H1 (cell line): ENCODE results near the gene ZDHHC22. TPM values are rescaled to one million over a fixed set of nuclear protein-coding genes. Genes with fewer than 3 reads are reported as not detected.
A peak's percentile ranks its signal among the peaks of the same experiment; 100 is the strongest.

Source experiments
- CTCF ChIA-PET: fragments of 300-600 bp; sonication (Branson Sonifier 250); formaldehyde crosslinking; loops from one replicate; lab custom pipeline; 2021; ENCODE audit not compliant: partially characterized antibody; lab: Charles Lee
- POLR2A ChIA-PET: fragments of 300-600 bp; sonication (Branson Sonifier 250); formaldehyde crosslinking; loops from one replicate; lab custom pipeline; 2021; ENCODE audit warnings: inconsistent platforms; ENCODE audit not compliant: partially characterized antibody; lab: Charles Lee
- DNase-seq, 2 experiments: peaks; one replicate each; pipeline versions ENCODE4 v3.0.0 to v3.0.0-alpha.2; 2010 to 2022; ENCODE audit warnings: low spot score in 2 of 2, low read depth in 1 of 2, mixed read lengths in 1 of 2
- FAIRE-seq: peaks from 2 replicates; lab custom pipeline; 2011; peaks lifted over from hg19 to GRCh38; lab: Jason Lieb, UNC
- H2AFZ ChIP-seq: 2 replicates; pipeline ENCODE4 v1.8.1; 2012; ENCODE audit warnings: low read length, inconsistent platforms
- H2AK5ac ChIP-seq: 2 replicates; pipeline ENCODE4 v1.6.1; 2013; ENCODE audit warnings: low read depth, low read length
- H2BK120ac ChIP-seq: replicated peaks from 2 replicates; pipeline ENCODE3; 2013; ENCODE audit warnings: low read depth, low read length, inconsistent platforms
- H2BK12ac ChIP-seq: 2 replicates; pipeline ENCODE4 v1.6.1; 2013; ENCODE audit warnings: low read depth, low read length
- H2BK15ac ChIP-seq: 2 replicates; pipeline ENCODE4 v1.6.1; 2013; ENCODE audit warnings: low read length
- H2BK20ac ChIP-seq: 2 replicates; pipeline ENCODE4 v1.6.1; 2013; ENCODE audit warnings: low read length
- H2BK5ac ChIP-seq: 2 replicates; pipeline ENCODE4 v1.6.1; 2013; ENCODE audit warnings: low read depth, low read length
- H3K14ac ChIP-seq: 2 replicates; pipeline ENCODE4 v1.6.1; 2013; ENCODE audit warnings: inconsistent platforms; ENCODE audit not compliant: insufficient read length
- H3K18ac ChIP-seq: 2 replicates; pipeline ENCODE4 v1.6.1; 2013; ENCODE audit warnings: low read length; ENCODE audit errors: extremely low read depth
- H3K23ac ChIP-seq: 2 replicates; pipeline ENCODE4 v1.6.1; 2013; ENCODE audit warnings: inconsistent platforms; ENCODE audit not compliant: insufficient read length
- H3K23me2 ChIP-seq: 2 replicates; pipeline ENCODE4 v1.6.1; 2013; ENCODE audit warnings: low read depth, low read length
- H3K27ac ChIP-seq: 2 replicates; pipeline ENCODE4 v1.6.1; 2011; ENCODE audit warnings: low read depth, low read length, inconsistent platforms
- H3K27me3 ChIP-seq, 4 experiments: replicated peaks in 1 of 4; 1 replicate in 1 of 4; 2 replicates in 3 of 4; pipeline versions ENCODE4 v1.6.1 to v1.8.1; 2011 to 2013; ENCODE audit warnings: low read length in 3 of 4, mild to moderate bottlenecking in 3 of 4, inconsistent platforms in 2 of 4, mixed read lengths in 2 of 4, moderate library complexity in 1 of 4; ENCODE audit not compliant: control insufficient read depth in 3 of 4, insufficient read depth in 3 of 4; ENCODE audit errors: extremely low read depth in 1 of 4
- H3K36me3 ChIP-seq, 4 experiments: 2 replicates each; pipeline versions ENCODE4 v1.6.1 to v1.8.1; 2011 to 2013; ENCODE audit warnings: mild to moderate bottlenecking in 4 of 4, low read length in 3 of 4, moderate library complexity in 2 of 4, control low read depth in 1 of 4, inconsistent platforms in 1 of 4; ENCODE audit not compliant: insufficient read depth in 4 of 4, control insufficient read depth in 2 of 4
- H3K4ac ChIP-seq: replicated peaks from 2 replicates; pipeline ENCODE3; 2013; ENCODE audit warnings: low read length, low read depth, mixed read lengths, inconsistent platforms; ENCODE audit not compliant: insufficient read length
- H3K4me1 ChIP-seq, 4 experiments: replicated peaks in 1 of 4; 1 replicate in 1 of 4; 2 replicates in 3 of 4; pipeline versions ENCODE4 v1.6.1 to v1.8.1; 2011 to 2013; ENCODE audit warnings: low read length in 3 of 4, inconsistent platforms in 2 of 4, mixed read lengths in 1 of 4; ENCODE audit not compliant: insufficient read depth in 4 of 4, control insufficient read depth in 3 of 4
- H3K4me2 ChIP-seq, 2 experiments: 2 replicates each; pipeline versions ENCODE4 v1.6.1 to v1.8.1; 2011 to 2013; ENCODE audit warnings: low read depth in 2 of 2, low read length in 2 of 2, control low read depth in 1 of 2, inconsistent platforms in 1 of 2, mild to moderate bottlenecking in 1 of 2; ENCODE audit not compliant: insufficient read depth in 1 of 2
- H3K4me3 ChIP-seq, 4 experiments: fragments of 200-600, 300-600 bp in 1 of 4; sonication (generic), shearing (Covaris generic), sonication (Bioruptor Twin) in 1 of 4; 2 replicates each; pipeline versions ENCODE4 v1.5.1 to v1.8.1; 2011 to 2016; ENCODE audit warnings: low read length in 4 of 4, low read depth in 3 of 4, control low read depth in 2 of 4, inconsistent platforms in 2 of 4, mild to moderate bottlenecking in 2 of 4, mixed read lengths in 1 of 4, moderate library complexity in 1 of 4; ENCODE audit not compliant: insufficient read depth in 2 of 4; ENCODE audit errors: extremely low read depth in 1 of 4
- H3K56ac ChIP-seq: replicated peaks from 2 replicates; pipeline ENCODE3; 2013; ENCODE audit warnings: low read depth, mild to moderate bottlenecking, mixed read lengths, low read length, inconsistent platforms; ENCODE audit not compliant: insufficient read length
- H3K79me1 ChIP-seq: 2 replicates; pipeline ENCODE4 v1.6.1; 2013; ENCODE audit warnings: low read depth, low read length, control low read depth
- H3K79me2 ChIP-seq, 2 experiments: 2 replicates each; pipeline versions ENCODE4 v1.6.1 to v1.8.1; 2012 to 2013; ENCODE audit warnings: low read length in 2 of 2, mild to moderate bottlenecking in 2 of 2, inconsistent platforms in 1 of 2; ENCODE audit not compliant: insufficient read depth in 2 of 2, control insufficient read depth in 1 of 2
- H3K9ac ChIP-seq, 4 experiments: replicated peaks in 1 of 4; 1 replicate in 1 of 4; 2 replicates in 3 of 4; pipeline versions ENCODE4 v1.6.1 to v1.8.1; 2011 to 2013; ENCODE audit warnings: low read depth in 3 of 4, low read length in 3 of 4, control low read depth in 2 of 4, mild to moderate bottlenecking in 2 of 4, moderate library complexity in 2 of 4, inconsistent platforms in 1 of 4; ENCODE audit errors: extremely low read depth in 1 of 4
- H3K9me3 ChIP-seq, 2 experiments: 2 replicates each; pipeline versions ENCODE4 v1.6.1 to v1.8.1; 2012 to 2013; ENCODE audit warnings: mild to moderate bottlenecking in 2 of 2, moderate library complexity in 2 of 2, control low read depth in 1 of 2, inconsistent platforms in 1 of 2, low read depth in 1 of 2, low read length in 1 of 2, mixed read lengths in 1 of 2; ENCODE audit not compliant: insufficient read depth in 2 of 2
- H4K20me1 ChIP-seq, 2 experiments: replicated peaks in 1 of 2; 2 replicates each; pipeline versions ENCODE3 to v1.8.1; 2011 to 2013; ENCODE audit warnings: inconsistent platforms in 2 of 2, low read length in 2 of 2, mild to moderate bottlenecking in 1 of 2; ENCODE audit not compliant: insufficient read depth in 2 of 2, control insufficient read depth in 1 of 2
- H4K5ac ChIP-seq: 2 replicates; pipeline ENCODE4 v1.6.1; 2013; ENCODE audit warnings: low read length, low read depth, mixed read lengths, inconsistent platforms; ENCODE audit not compliant: insufficient read length
- H4K8ac ChIP-seq: 2 replicates; pipeline ENCODE4 v1.8.0; 2013; ENCODE audit warnings: mild to moderate bottlenecking, moderate library complexity, low read length, inconsistent platforms; ENCODE audit not compliant: insufficient read depth; ENCODE audit errors: extremely low read depth
- H4K91ac ChIP-seq: replicated peaks from 2 replicates; pipeline ENCODE3; 2013; ENCODE audit warnings: low read length, mixed read lengths, inconsistent platforms; ENCODE audit not compliant: insufficient read length
- POLR2A ChIP-seq, 2 experiments: IDR thresholded peaks; 1 replicate in 1 of 2; 2 replicates in 1 of 2; pipeline ENCODE4 v1.6.1; 2011; ENCODE audit warnings: low read depth in 2 of 2, low read length in 2 of 2, mild to moderate bottlenecking in 2 of 2; ENCODE audit errors: control extremely low read depth in 1 of 2
- SP4 ChIP-seq: IDR thresholded peaks from 2 replicates; pipeline ENCODE4 v1.6.1; 2012; ENCODE audit warnings: low read length, inconsistent platforms
- WGBS, 2 experiments: shearing (Covaris generic) in 1 of 2; methylation state at CpG; one replicate each; pipeline versions ENCODE4 v1.1.6 to v1.1.7; 2013 to 2015; ENCODE audit warnings: low lambda C conversion rate in 2 of 2, mixed read lengths in 2 of 2, inconsistent platforms in 1 of 2, low coverage in 1 of 2, missing lambda C conversion rate in 1 of 2; ENCODE audit not compliant: insufficient replicate concordance in 2 of 2, insufficient coverage in 1 of 2, insufficient read length in 1 of 2; ENCODE audit errors: extremely low coverage in 1 of 2, missing lambda C conversion rate in 1 of 2; 5-methylcytosine and 5-hydroxymethylcytosine counted together
- polyA plus RNA-seq, 7 experiments: library from polyadenylated mRNA; depleted of rRNA in 3 of 7; stranded (reverse) in 5 of 7; unstranded in 2 of 7; fragments of >200 nt in 5 of 7; fragments of 200-250 nt in 2 of 7; gene quantifications; 1 replicate in 5 of 7; 2 replicates in 1 of 7; 4 replicates in 1 of 7; pipeline versions ENCODE4 v1.2.1 to v1.2.3, GENCODE V29; 2011 to 2013; ENCODE audit warnings: missing spikeins in 2 of 7, mixed read lengths in 2 of 7
- total RNA-seq: library from RNA; stranded (reverse); fragmentation: NEBNext Ultra II Directional; extraction: Animal tissue kit (Norgen Biotek cat#: 25700); gene quantifications from 2 replicates; pipeline ENCODE4 v1.2.1, GENCODE V29; 2021

The ZDHHC22 gene
- total and polyA plus RNA-seq, 2 of the 8 experiments (the other 6 are each of a cell fraction or from before 2014, with no cell fraction given): 23.8 to 55.2 TPM

DNA sequence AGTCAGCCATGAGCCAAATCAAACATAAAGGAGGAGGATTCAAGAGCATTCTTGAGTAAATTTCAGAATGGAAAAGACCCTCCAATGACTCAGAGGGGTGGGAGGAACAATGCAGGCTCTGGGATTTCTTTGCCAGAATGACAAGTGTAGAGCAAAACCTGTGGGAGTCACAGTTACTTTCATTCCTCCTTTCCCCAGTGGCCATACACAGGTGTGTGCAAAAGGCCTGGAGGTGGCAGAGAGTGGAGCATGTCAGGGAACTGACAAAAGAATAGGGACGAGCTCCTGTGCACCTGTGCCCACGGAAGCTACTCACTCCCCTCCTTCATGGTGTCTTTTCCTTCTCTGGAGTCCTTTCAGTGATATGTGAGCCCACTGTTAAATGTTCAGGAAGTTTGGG lies 52.9 kb downstream of the ZDHHC22 start:
- Histone ChIP-seq H3K27ac (peak overlapping the region; percentile 48), H3K79me1 (no peaks in the 10 kb centered on the region), H2BK15ac (no peak overlapping the region), H2BK5ac (peak overlapping the region; percentile 82; the same call in 1 of the 2 replicates), H3K9ac (peak overlapping the region in 3 of 4 experiments; percentile 17 to 54 (median 27); a peak in 4 of 7 replicates), H3K14ac (no peak overlapping the region), H3K18ac (0 out of 2 replicates have a peak overlapping the region, but pooled peaks have one; percentile 9), H4K5ac (no peak overlapping the region), H2BK12ac (peak overlapping the region; percentile 99), H3K79me2 (no peaks in the 10 kb centered on the region), H3K36me3 (no peaks in the 10 kb centered on the region), H3K4me1 (peaks cover 10 to 30% (median 19%) of the 10 kb centered on the region in 4 experiments), H3K23me2 (no peaks in the 10 kb centered on the region), H3K27me3 (no peaks in the 10 kb centered on the region), H3K4me2 (peak overlapping the region; percentile 47 to 54), H3K56ac (no peak overlapping the region), H3K9me3 (peaks cover 13% of the 10 kb centered on the region in 2 experiments), H2AFZ (no peak overlapping the region), H3K23ac (no peak overlapping the region), H3K4ac (peak overlapping the region; percentile 24), H2BK20ac (peak overlapping the region; percentile 98; the same call in 1 of the 2 replicates), H2BK120ac (peak overlapping the region; percentile 50), H2AK5ac (no peak overlapping the region), H4K20me1 (no peaks in the 10 kb centered on the region), H3K4me3 (peak overlapping the region in 3 of 4 experiments; percentile 10 to 37 (median 17); a peak in 2 of 8 replicates), H4K91ac (no peak overlapping the region), H4K8ac (no peak overlapping the region)
- ChIA-PET CTCF (interaction anchor here (0.8 to 56.8 kb wide), 9 partner anchors 10 to 217 kb away, joined by 3 to 1490 read pairs (median 6); partner anchors contain the start of genes CIPC and ZDHHC22), POLR2A (interaction anchor here (0.7 to 5.7 kb wide), 6 partner anchors 12 to 213 kb away, joined by 3 to 45 read pairs (median 4); no protein-coding TSS in a partner anchor)
- no peak for FAIRE-seq
- DNase-seq: no peak
- TF ChIP-seq SP4: 0 out of 2 replicates have a peak, but pooled peaks have one; percentile 9
- no peak; a peak in 1 of 3 replicates for TF ChIP-seq POLR2A (IDR thresholded peaks at IDR 0.05; ENCODE audit: control extremely low read depth in 1 of 2, low read depth in 2 of 2, low read length in 2 of 2)
- 56% methylated on average over 2 of the region's 2 CpGs; no CpG with 5 or more reads in 1 of the 2 experiments for WGBS, 2 experiments
